HG03521 (cell line): ENCODE data around the gene PTPRO.
A peak's percentile ranks its signal among the peaks of the same experiment; 100 is the strongest.

Source experiments
- ATAC-seq: cut with Tn5 transposase; IDR thresholded peaks from one replicate; pipeline ENCODE4 v1.9.1; 2021; ENCODE audit warnings: mild to moderate bottlenecking, moderate library complexity; ENCODE audit not compliant: unreplicated experiment

The PTPRO gene

GRCh38 chr12:15443611-15444010 lies 121.3 kb downstream of the PTPRO start:
- ATAC-seq: no peak

- ATAC-seq: no peak
These were observed 122.2 kb downstream of the PTPRO start for GRCh38 chr12:15444523-15444922.

- no peak for ATAC-seq
These were observed 124.5 kb downstream of the PTPRO start for GRCh38 chr12:15446807-15447206.

- ATAC-seq: peak; percentile 75
These were observed 131.3 kb downstream of the PTPRO start for GRCh38 chr12:15453613-15454012.

- no peak for ATAC-seq
These were observed 135.7 kb downstream of the PTPRO start for GRCh38 chr12:15458008-15458407.

- no peak for ATAC-seq
These were observed 146.6 kb downstream of the PTPRO start for GRCh38 chr12:15468911-15469310.

GRCh38 chr12:15469356-15469755 lies 147.0 kb downstream of the PTPRO start:
- ATAC-seq: no peak

- no peak for ATAC-seq
These were observed 149.7 kb downstream of the PTPRO start for GRCh38 chr12:15472036-15472435.

GRCh38 chr12:15474766-15475165 lies 152.5 kb downstream of the PTPRO start:
- no peak for ATAC-seq

- ATAC-seq: no peak
These were observed 155.5 kb downstream of the PTPRO start for GRCh38 chr12:15477761-15478160.

- no peak for ATAC-seq
These were observed 159.5 kb downstream of the PTPRO start for GRCh38 chr12:15481846-15482245.

- no peak for ATAC-seq
These were observed 163.2 kb downstream of the PTPRO start for GRCh38 chr12:15485466-15485865.

GRCh38 chr12:15486859-15487258 lies 164.6 kb downstream of the PTPRO start:
- ATAC-seq: no peak

- no peak for ATAC-seq
These were observed 166.2 kb downstream of the PTPRO start for GRCh38 chr12:15488481-15488880.

GRCh38 chr12:15494329-15495046 lies 172.2 kb downstream of the PTPRO start:
- no peak for ATAC-seq

GRCh38 chr12:15495746-15496145 lies 173.4 kb downstream of the PTPRO start:
- no peak for ATAC-seq

GRCh38 chr12:15496738-15497137 lies 174.4 kb downstream of the PTPRO start:
- ATAC-seq: no peak

- ATAC-seq: no peak
These were observed 175.5 kb downstream of the PTPRO start for GRCh38 chr12:15497671-15498292.

GRCh38 chr12:15502211-15502610 lies 179.9 kb downstream of the PTPRO start:
- ATAC-seq: no peak

GRCh38 chr12:15505616-15506015 lies 183.3 kb downstream of the PTPRO start:
- no peak for ATAC-seq

GRCh38 chr12:15515010-15515409 lies 192.7 kb downstream of the PTPRO start:
- ATAC-seq: no peak

GRCh38 chr12:15520083-15520482 lies 197.8 kb downstream of the PTPRO start:
- ATAC-seq: no peak

- ATAC-seq: no peak
These were observed 198.5 kb downstream of the PTPRO start for GRCh38 chr12:15520844-15521243.
